Esophagus squamous epithelium (tissue), 4 donors: Measurements from ENCODE around the gene AIF1.

Source experiments
- CTCF ChIP-seq, 6 experiments: fragments of 450-650 bp in 4 of 6; fragments of 200-600 bp in 2 of 6; sonication (generic) in 2 of 6; IDR thresholded peaks; one replicate each; pipeline ENCODE4 v1.5.1; 2016 to 2019; ENCODE audit warnings: antibody characterized with exemption in 6 of 6, mild to moderate bottlenecking in 4 of 6, moderate library complexity in 4 of 6
- POLR2A ChIP-seq, 4 donors: fragments of 450-650 bp; IDR thresholded peaks; one replicate each; pipeline ENCODE4 v1.6.1; 2017; ENCODE audit warnings: antibody characterized with exemption in 4 of 4, mild to moderate bottlenecking in 4 of 4, moderate library complexity in 3 of 4

- no peak for TF ChIP-seq CTCF (IDR thresholded peaks at IDR 0.05)
- TF ChIP-seq POLR2A (IDR thresholded peaks at IDR 0.05), result no peak
Observed at GRCh38 chr6:31586008-31586407, 29.0 kb upstream of the AIF1 start, which contains the start of gene LST1.
